ENCODE results near the gene CCDC183. TPM values are rescaled to one million over a fixed set of nuclear protein-coding genes. Genes with fewer than 3 reads are reported as not detected.
"Not testable (repeated sequence)": the region's sequence is repeated elsewhere in the genome, so short reads cannot be mapped to it uniquely, and the experiment has no call there.

Gene CCDC183
- total RNA-seq, 3 donors from 2014 or later, result 0.49 TPM; not detected in 2

- Mint-ChIP-seq H3K4me3 (no peak overlapping the region), H3K36me3 (ENCODE audit: insufficient read depth) (no peaks in the 10 kb centered on the region), H3K9me3 (peaks cover 11% of the 10 kb centered on the region), H3K4me1 (ENCODE audit: low read depth) (no peaks in the 10 kb centered on the region), H3K27me3 (ENCODE audit: low read depth) (peaks cover 14% of the 10 kb centered on the region)
- no peak for ATAC-seq
- no peak for DNase-seq
Measured at GRCh38 chr9:136756836-136757235, 39.3 kb upstream of the CCDC183 start.

DNA sequence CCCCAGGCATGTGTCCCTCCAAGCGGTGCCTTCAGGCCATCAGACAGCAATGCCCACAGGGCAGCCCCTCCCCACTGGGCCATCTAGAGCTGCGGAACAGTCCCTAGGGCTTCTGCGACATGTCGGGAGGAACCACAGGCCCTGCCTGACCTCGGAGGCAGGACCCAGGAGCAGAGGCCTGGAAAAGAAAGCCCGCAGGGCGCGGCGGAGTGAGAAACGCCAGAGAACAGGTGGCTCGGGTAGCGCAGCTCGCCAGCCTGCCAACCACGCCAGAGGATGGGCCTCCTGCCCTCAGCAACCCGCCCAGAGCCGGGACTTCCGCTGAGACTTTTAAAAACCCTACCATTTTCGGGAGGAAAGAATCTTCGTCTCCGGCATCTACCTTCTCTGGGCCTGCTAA is 38.8 kb upstream of the CCDC183 start:
- H3K4me3 Mint-ChIP-seq, result no peak overlapping the region
- DNase-seq (no peak), ATAC-seq (no peak)
- H3K9me3 Mint-ChIP-seq, result peaks cover 6% of the 10 kb centered on the region
- no peaks in the 10 kb centered on the region for H3K4me1 Mint-ChIP-seq (ENCODE audit: low read depth)
- no peaks in the 10 kb centered on the region for H3K36me3 Mint-ChIP-seq (ENCODE audit: insufficient read depth)
- H3K27me3 Mint-ChIP-seq (ENCODE audit: low read depth), result peaks cover 16% of the 10 kb centered on the region

- Mint-ChIP-seq H3K4me1 (ENCODE audit: low read depth) (no peaks in the 10 kb centered on the region), H3K27me3 (ENCODE audit: low read depth) (peaks cover 17% of the 10 kb centered on the region), H3K36me3 (ENCODE audit: insufficient read depth) (no peaks in the 10 kb centered on the region), H3K4me3 (no peak overlapping the region), H3K9me3 (peaks cover 2% of the 10 kb centered on the region)
- DNase-seq (no peak), ATAC-seq (no peak)
Measured at GRCh38 chr9:136757751-136758140, 38.4 kb upstream of the CCDC183 start.

DNA sequence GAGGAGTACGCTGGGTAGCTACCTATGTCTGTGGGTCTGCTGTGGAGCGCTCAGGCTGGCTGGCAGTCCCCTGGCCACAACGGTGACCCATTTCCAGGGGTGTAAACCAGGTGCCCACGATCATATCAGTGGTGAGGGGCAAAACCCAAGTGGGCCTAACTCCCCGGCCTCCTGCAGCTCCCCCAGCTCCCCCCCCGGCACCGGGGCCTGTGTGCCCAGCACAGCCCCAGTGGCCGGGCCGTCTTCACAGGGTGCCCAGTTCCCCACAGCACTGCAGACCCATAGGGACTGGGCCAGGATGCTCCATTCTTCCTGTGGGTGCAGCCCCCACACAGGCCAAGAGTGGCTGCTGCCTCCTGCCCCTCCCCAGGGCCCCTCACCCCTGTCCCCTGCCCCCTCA is 37.1 kb upstream of the CCDC183 start:
- no peak for ATAC-seq
- DNase-seq, result no peak
- Mint-ChIP-seq H3K9me3 (no peaks in the 10 kb centered on the region), H3K4me3 (no peak overlapping the region), H3K27me3 (ENCODE audit: low read depth) (peaks cover 17% of the 10 kb centered on the region), H3K36me3 (ENCODE audit: insufficient read depth) (no peaks in the 10 kb centered on the region), H3K4me1 (ENCODE audit: low read depth) (no peaks in the 10 kb centered on the region)

- Mint-ChIP-seq H3K4me3 (no peak overlapping the region), H3K27me3 (ENCODE audit: low read depth) (peaks cover 17% of the 10 kb centered on the region), H3K36me3 (ENCODE audit: insufficient read depth) (no peaks in the 10 kb centered on the region), H3K4me1 (ENCODE audit: low read depth) (no peaks in the 10 kb centered on the region), H3K9me3 (no peaks in the 10 kb centered on the region)
- DNase-seq, result no peak
- ATAC-seq, result no peak
Measured at GRCh38 chr9:136759436-136760325, 36.5 kb upstream of the CCDC183 start.

DNA sequence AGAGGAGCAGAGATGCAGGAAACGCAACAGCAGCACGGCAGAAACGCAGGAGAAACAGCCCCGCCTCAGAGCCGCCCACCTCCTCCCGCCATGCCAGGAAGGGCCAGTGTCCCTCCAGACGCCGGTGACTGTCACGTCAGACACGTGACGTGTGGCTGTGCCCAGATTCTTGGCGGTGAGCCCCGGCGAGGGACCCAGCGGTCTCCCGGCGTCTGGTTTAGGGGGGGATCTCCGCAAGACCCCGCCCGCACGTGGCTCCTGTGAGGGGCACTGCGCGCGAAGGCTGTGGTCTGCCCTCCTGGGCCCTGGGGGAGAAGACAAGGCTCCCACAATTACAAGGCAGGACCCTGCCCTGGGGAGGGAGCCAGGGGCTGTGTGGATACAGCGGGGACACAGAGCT is 35.7 kb upstream of the CCDC183 start:
- peaks cover 17% of the 10 kb centered on the region for H3K27me3 Mint-ChIP-seq (ENCODE audit: low read depth)

DNA sequence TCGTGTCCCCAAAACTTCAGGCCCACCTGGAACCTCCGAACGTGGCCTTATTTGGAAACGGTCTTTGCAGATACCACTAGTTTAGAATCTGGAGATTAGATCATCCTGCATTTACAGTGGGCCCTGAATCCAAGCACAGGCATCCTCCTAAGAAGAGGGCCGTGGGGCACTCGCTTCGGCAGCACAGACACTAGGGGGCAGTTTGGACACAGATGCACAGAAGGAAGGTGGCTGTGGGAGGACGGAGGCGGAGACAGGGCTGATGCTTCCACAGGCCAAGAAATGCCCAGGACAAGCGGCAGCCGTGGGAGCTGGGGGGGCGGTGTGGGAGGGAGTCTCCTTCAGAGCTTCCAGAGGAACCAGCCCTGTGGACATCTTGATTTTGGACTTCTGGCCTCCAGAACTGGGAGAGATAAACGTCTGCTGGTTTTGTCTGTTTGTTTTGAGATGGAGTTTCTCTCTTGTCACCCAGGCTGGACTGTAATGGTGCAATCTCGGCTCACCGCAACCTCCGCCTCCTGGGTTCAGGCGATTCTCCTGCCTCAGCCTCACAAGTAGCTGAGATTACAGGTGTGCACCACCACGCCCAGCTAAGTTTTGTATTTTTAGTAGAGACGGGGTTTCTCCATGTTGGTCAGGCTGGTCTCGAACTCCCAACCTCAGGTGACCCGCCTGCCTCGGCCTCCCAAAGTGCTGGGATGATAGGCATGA is 35.1 kb upstream of the CCDC183 start:
- peaks cover 19% of the 10 kb centered on the region for H3K27me3 Mint-ChIP-seq (ENCODE audit: low read depth)
- H3K4me1 Mint-ChIP-seq (ENCODE audit: low read depth); H3K9me3 Mint-ChIP-seq; DNase-seq; H3K36me3 Mint-ChIP-seq (ENCODE audit: insufficient read depth); H3K4me3 Mint-ChIP-seq; ATAC-seq: not testable (repeated sequence)

More for the DNA sequence above, 35.7 kb upstream of the CCDC183 start:
- Mint-ChIP-seq H3K9me3 (no peaks in the 10 kb centered on the region), H3K4me3 (no peak overlapping the region), H3K4me1 (ENCODE audit: low read depth) (no peaks in the 10 kb centered on the region), H3K36me3 (ENCODE audit: insufficient read depth) (no peaks in the 10 kb centered on the region)
- ATAC-seq (no peak), DNase-seq (no peak)

DNA sequence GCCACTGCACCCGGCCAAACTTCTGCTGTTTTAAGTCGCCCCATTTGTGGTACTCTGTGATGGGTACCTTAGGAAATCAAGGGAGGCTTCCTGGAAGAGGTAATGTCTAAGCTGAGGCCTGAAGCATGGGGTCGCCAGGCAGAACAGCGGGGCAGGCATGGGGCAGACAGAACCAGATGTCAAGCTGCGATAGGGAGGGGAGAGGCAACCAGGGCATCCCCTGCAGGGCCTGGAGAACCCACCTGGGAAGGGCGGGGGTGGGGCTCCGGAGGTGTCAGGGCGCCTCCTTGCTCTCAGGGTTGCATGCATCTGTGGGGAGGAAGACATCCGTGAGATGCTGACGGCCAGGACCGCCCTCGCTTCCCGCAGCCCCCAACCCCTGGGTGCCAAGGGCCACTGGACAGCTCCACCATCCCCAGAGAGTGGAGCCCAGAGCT is 34.6 kb upstream of the CCDC183 start:
- H3K9me3 Mint-ChIP-seq, result no peaks in the 10 kb centered on the region
- H3K36me3 Mint-ChIP-seq (ENCODE audit: insufficient read depth), result no peaks in the 10 kb centered on the region
- no peak overlapping the region for H3K4me3 Mint-ChIP-seq
- peaks cover 7% of the 10 kb centered on the region for H3K4me1 Mint-ChIP-seq (ENCODE audit: low read depth)
- peaks cover 17% of the 10 kb centered on the region for H3K27me3 Mint-ChIP-seq (ENCODE audit: low read depth)
- no peak for ATAC-seq
- DNase-seq, result no peak

DNA sequence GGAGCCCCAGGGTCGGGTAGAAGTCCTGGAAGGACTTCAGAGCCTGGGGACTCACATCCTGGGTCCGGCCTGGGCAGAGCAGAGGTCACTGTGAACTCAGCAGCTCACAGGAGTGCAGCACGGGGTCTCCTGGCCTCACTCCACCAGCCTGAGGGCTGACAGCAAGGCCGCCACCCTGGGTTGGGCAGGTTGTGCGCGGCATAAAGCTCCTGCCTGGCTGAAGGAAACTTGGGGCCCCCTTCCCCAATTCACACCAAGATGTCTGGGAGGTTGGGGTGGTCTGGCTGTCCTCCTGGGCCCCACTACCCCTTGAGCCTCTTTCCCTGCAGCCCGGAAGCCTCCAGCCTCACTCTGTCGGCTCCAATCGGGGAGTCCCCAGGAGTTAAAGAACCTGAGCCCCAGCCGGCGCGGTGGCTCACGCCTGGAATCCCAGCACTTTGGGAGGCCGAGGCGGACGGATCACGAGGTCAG is 33.9 kb upstream of the CCDC183 start:
- no peak overlapping the region for H3K4me3 Mint-ChIP-seq
- peaks cover 23% of the 10 kb centered on the region for H3K27me3 Mint-ChIP-seq (ENCODE audit: low read depth)
- H3K9me3 Mint-ChIP-seq, result no peaks in the 10 kb centered on the region
- peaks cover 13% of the 10 kb centered on the region for H3K4me1 Mint-ChIP-seq (ENCODE audit: low read depth)
- DNase-seq, result no peak
- H3K36me3 Mint-ChIP-seq (ENCODE audit: insufficient read depth), result no peaks in the 10 kb centered on the region
- ATAC-seq, result no peak

DNA sequence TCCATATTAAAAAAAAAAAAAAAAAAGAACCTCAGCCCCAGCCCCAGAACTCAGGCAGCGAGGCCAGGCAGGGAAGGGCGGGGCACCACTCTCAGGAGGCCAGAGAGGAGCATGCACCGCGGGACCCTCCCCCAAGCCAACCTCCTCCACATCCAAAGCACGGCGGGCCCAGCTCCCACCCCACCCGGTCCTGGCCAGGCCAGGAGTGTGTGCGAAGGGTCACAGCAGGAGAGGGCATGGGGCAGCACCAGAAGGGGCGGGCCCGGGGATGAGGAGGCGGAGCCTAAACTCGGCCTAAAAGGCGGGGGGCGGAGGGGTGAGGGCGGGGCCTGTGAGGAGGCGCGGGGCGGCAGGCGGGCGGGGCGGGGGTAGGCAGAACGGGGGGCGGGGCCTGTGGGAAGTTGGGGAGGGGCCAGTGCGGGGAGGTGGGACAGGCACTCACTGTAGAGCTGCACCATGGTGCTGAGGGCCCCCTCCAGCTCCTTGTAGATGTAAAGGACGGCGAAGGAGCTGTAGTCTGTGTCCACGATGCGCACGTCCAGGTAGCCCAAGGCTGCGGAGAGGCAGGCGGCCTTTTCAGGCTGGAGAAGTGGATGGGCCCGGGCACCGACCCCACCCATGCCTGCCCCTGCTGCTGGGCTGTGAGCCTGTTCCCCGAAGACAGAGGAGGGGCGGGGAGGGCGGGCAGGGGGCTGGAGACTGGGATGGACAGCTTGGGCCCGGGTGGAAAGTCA is 33.1 kb upstream of the CCDC183 start:
- Mint-ChIP-seq H3K9me3 (no peaks in the 10 kb centered on the region), H3K27me3 (ENCODE audit: low read depth) (peaks cover 29% of the 10 kb centered on the region), H3K4me1 (ENCODE audit: low read depth) (peaks cover 13% of the 10 kb centered on the region), H3K4me3 (no peak overlapping the region), H3K36me3 (ENCODE audit: insufficient read depth) (no peaks in the 10 kb centered on the region)
- peak; percentile 27 for DNase-seq
- ATAC-seq, result peak; percentile 32 to 36

DNA sequence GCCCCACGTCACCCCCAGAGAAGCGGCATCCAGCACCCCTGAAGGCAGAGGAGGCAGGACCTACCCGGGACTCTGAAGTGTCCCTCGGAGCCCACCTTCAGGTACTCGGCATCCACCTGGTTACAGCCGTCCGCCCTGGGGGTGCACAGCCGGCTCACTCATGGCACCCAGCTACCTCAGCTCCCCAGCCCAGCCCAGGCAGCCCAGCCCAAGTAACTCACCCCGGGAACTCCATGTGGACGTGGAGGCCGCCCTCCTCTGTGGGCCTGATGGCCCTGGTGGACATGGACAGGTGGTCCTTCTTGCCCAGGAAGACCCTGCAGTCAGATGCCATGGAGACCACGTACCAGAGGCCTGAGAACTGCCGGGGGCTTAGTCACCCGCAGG is 32.5 kb upstream of the CCDC183 start:
- ATAC-seq, result no peak
- Mint-ChIP-seq H3K9me3 (no peaks in the 10 kb centered on the region), H3K36me3 (ENCODE audit: insufficient read depth) (no peaks in the 10 kb centered on the region), H3K4me3 (no peak overlapping the region), H3K4me1 (ENCODE audit: low read depth) (peaks cover 13% of the 10 kb centered on the region), H3K27me3 (ENCODE audit: low read depth) (peaks cover 30% of the 10 kb centered on the region)
- DNase-seq, result no peak

DNA sequence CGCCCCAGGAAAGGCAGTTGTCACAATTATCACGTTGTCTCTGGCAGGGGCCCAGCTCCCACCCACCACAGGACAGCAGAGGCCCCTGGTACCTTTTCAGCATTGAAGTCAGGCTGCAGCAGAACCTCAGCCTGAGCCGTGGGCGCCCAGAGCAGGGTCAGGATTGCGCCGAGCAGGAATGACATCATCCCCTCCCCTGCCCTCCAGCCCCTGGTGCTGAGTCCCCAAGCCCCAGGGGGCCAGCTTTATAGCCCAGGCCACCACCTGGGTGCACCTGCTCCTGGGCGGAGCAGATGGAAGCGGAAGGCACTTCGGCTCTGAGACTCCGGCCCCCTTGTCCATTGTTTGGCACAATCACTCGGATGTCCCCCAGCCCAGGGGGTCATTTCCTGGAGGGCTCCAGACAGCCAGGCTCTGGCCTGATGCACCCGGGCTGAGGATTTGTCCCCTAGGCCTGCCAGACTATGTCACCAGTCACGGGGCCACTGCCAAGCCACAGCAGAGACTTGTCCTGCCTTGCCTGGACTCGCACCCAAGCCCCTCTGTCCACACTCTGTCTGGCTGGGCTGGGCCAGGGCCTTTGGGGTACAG is 31.7 kb upstream of the CCDC183 start, which contains the start of gene LCN15:
Gene LCN15 (minus strand): TSS at position 218 of the 591 bp plus-strand sequence. CDS start 30 bp downstream, at position 188.
- Mint-ChIP-seq H3K4me3 (no peak within 1 kb of the TSS), H3K27me3 (ENCODE audit: low read depth) (peaks cover 30% of the 10 kb centered on the region), H3K9me3 (no peaks in the 10 kb centered on the region), H3K4me1 (ENCODE audit: low read depth) (peaks cover 13% of the 10 kb centered on the region), H3K36me3 (ENCODE audit: insufficient read depth) (no peaks in the 10 kb centered on the region)
- ATAC-seq, result no peak
- DNase-seq, result no peak

DNA sequence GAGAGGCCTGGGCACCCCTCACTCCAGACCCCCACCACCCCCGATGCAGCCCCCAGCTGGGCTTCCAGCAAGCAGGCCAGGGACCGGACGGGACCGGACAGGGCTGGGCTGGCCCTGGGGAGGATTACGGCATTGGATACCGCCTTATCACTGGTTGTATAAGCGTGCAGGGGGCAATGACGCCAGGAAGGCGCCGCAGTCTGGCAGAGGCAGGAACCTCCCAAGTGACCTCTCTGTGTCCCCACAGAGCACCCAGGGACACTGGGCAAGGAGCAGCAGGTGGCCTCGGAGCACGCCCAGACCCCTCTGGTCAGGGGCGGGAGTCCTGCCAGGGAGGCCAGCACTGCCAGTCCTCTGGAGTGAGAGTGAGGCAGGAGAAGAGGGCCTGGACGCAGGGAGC is 31.1 kb upstream of the CCDC183 start:
- no peak overlapping the region for H3K4me3 Mint-ChIP-seq
- peaks cover 30% of the 10 kb centered on the region for H3K27me3 Mint-ChIP-seq (ENCODE audit: low read depth)
- DNase-seq, result no peak
- no peaks in the 10 kb centered on the region for H3K9me3 Mint-ChIP-seq
- H3K36me3 Mint-ChIP-seq (ENCODE audit: insufficient read depth), result no peaks in the 10 kb centered on the region
- peaks cover 14% of the 10 kb centered on the region for H3K4me1 Mint-ChIP-seq (ENCODE audit: low read depth)
- ATAC-seq, result no peak
